Stimulated activated CD4-positive, alpha-beta T cell treated with anti-CD3 and anti-CD28 coated beads, Interleukin-4, amount 100 ng/mL, for 24 hours (primary cell): Measurements from ENCODE around the gene RENBP.
"Not testable (repeated sequence)": the region's sequence is repeated elsewhere in the genome, so short reads cannot be mapped to it uniquely, and the experiment has no call there.

Experiments used
- DNase-seq: peaks from one replicate; pipeline ENCODE4 v3.0.0-alpha.2; 2020

The RENBP gene

DNA sequence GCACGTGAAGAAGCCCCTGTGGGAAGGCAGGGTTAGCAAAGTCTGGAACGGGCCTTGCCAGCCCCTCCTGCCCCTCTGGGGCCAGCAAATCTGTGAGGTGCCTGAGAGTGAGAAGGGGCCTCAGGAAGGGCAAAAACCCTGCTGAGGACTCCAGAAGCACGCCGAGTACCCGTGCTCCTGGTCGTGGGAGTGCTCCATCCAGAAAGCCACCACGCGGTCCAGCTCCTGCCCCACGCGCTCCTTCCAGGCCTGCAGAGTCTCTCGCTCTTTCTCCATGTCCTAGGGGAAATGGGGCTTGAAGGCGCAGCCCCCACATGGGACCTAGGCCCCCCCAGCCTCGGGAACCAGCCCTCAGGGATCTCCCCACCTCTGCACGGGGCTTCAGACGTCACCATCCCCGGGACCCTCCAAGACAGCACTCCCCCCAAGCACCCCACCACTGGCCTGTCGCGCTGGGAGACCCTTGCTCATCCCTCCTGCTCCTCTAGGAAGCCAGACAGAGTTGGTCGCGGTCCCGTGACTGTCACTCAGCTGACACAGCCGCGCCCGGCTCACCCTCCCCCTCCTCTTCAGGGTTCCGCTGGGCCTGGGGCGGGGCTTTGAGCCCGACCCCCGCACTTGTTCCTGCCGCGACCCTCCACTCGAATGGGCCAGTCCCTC, at the start of gene RENBP:
Gene RENBP (minus strand): TSS at position 504 of the 660 bp plus-strand sequence. CDS start 33 bp downstream, at position 471.
- DNase-seq = peak; percentile 49

DNA sequence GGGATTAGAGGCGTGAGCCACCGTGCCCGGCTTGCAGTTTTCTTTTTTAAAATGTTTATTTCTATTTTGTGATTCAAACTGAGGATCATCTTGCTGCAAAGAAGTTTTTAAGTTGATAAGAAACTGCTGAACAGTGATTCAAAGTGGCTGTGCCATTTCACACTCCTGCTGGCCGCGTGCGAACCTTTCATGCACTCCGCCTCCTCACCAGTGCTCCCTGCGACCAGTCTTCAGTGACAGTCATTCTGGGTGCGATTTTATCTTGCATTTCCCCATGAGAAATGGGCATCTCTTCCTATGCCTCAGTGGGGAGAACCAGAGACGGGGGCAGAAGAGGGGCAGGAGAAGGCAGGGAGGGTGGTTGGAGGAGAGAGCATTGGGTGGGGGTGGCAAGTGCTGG, 49.5 kb upstream of the RENBP start:
- DNase-seq = no peak

DNA sequence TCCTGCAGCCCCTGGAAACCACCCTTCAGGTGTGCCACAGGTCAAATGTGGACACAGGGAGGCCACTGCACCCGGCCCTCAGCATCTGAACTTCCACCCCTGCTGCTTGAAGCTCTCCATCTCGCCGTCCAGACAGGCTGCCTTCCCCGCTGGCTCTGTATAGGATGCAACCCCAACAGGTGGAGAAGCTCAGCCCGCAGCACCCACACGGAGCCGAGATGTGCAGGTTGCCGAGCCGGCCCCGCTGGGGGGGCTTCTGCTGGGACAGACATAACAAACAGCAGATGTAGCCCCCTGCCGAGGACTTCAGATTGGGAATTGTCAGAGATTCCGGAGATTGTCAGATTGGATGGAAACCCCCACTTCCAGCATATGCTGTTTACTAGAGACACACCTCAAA, 48.6 kb upstream of the RENBP start:
- DNase-seq = no peak

DNA sequence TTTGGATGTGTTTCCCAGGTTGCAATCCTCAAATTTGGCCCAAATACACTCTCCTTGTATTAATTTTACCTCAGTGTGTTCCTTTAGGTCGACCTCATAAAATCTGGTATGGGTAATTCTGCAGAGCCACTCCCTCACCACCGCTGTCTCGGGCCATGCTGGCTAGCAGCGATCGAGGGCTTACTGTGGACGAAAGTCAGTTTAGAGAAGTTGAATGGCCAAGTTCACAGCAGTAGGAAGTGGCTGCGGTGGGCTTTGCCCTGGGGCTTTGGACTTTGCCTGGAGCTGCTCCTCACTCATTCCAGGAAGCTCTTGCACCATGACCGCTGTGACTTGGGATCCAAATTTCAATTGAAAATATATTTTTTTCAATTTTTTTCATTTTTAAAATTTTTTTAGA, 47.7 kb upstream of the RENBP start:
- no peak for DNase-seq

DNA sequence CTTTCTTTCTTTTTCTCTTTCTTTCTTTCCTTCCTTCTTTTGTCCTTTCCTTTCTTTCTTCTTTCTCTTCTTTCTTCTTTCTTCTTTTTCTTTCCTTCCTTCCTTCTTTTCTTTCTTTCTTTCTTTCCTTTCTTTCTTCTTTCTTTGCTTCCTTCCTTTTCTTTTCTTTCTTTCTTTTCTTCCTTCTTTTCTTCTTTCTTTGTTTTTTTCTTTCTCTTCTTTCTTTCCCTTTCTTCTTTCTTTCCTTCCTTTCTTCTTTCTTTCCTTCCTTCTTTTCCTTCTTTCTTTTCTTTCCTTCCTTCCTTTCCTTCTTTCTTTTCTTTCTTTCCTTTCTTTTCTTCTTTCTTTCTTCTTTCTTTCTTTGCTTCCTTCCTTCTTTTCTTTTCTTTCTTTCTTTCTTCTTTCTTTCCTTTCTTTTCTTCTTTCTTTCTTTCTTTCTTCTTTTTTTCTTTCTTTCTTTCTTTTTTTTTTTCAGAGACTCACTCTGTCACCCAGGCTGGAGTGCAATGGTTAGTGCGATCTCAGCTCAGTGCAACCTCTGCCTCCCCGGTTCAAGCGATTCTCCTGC, 46.7 kb upstream of the RENBP start:
- no peak for DNase-seq

DNA sequence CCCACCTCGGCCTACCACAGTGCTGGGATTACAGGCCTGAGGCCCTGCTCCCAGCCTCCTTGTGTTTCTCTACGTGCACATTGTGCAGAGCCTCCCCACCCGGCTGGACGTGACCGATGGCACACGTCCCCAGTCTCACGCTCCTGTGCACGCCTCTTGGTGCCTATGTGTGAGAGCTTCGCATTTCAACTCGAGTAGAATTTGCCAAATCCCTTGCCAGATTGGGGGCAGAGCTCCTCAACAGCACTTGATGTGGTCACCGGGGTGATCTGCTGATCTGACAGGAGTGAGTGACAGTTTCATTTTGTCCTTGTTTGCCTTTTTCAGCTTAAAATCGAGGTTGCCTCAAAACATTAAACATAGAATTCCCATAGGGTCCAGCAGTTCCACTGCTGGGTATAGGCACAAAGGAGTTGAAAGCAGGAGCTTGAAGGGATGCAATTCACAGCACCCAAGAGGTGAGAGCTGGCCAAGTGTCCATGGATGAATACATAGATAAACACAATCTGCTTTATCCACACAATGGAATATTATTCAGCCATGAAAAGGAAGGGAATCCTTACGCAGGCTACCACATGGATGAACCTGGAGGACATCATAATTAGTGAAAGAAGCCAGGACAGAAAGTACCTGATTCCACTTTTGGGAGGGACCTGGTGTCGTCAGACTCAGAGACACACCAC, 45.7 kb upstream of the RENBP start:
- DNase-seq = no peak

DNA sequence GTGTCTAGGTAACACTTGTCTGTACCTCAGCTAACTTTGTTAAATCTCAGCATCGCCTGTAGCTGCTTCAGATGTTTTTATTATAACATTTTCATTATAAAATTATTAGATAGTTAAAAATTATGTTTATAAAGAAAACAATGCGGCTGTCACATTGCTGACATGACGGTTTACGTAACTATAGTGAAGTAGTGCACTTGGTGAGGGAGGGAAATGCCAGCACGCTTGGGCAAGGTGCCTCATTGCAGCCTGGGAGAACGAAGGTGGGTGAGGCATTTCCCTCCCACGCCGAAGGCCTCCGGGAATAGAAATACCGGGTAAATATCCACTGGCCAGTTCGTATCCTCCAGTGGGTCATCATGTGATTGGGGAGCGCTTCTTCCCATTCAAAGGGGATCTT, 44.0 kb upstream of the RENBP start:
- DNase-seq = no peak

DNA sequence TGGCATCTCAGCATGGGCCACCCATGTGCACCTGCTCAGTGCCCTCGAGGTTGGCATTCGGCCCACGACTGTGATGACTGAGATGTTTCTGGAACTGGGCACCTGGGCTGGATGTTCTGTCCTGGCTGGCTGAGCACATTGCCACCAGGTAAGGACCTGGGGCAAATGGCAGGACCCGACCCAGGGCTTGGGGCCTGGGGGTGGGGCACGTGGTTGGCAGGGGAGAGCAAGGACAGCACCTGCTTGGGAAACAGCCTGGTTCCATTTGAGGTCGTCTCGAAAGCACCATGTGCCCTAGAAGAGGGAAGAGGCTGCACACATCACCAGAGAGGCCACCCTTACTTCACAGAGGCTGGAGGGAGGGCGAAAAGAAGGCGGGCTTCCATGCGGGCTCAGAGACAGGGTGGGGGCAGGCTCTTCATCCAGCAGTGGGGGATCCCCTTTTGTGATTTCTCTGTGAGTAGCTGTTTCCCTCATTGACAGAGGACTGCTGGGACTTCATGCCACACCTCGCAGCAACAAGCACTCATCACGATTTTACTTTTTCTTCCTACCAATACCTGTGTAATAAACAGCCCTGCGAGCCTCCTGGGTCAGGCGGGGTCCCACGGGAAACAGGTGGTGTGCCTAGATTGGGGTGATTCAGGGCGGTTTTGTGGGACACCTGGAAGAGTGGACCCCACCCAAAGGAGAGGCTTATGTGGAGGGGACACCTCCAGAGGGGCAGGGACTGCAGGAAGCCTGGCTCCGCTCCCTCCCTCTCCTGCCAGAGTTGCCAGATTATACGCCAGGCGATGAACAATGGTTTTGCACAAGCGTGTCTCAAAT, 40.1 kb upstream of the RENBP start:
- DNase-seq = peak; percentile 59

DNA sequence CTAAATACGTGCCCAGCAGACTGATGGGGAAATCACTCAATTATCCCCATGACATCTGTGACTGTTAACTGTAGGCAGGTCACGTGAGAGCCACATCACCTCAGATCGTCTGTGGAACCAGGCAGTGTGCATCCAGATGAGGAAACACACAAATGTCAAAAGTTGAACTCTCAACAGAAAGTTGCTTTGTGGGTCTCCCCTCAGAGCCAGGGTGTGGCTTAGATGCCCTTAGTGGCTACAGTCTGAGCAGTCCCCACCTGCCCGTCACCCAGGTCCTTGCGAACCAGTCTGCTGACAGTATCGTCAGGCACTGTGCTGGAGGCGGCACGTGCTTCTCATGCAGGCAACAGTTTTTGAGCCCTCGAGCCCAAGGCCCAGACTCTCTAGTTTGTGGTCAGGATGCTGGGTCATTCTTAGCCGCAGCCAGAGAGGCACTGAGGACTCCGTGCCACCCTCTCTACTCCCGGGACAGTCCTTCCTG, 38.9 kb upstream of the RENBP start:
- DNase-seq = no peak

DNA sequence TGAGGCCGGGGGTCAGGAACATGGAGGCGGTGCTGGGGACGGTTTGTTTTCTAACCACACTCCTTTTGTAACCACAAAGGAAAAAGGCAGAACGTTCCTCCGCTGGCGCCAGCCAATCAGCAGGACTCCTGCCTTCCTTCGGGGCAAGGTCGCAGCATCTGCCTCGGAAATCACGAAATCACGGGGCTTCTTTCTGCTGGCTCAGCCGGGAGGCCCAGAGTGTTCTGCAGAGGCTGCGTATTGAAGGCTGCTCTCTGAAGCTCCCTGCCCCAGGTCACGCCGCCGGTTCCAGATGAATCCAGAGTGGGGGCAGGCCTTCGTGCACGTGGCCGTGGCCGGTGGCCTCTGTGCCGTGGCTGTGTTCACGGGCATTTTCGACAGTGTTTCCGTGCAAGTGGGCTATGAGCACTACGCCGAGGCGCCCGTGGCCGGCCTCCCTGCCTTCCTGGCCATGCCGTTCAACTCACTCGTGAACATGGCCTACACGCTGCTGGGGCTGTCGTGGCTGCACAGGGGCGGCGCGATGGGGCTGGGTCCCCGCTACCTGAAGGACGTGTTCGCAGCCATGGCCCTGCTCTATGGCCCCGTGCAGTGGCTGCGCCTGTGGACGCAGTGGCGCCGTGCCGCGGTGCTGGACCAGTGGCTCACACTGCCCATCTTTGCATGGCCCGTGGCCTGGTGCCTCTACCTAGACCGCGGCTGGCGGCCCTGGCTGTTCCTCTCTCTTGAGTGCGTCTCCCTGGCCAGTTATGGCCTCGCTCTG, 37.5 kb upstream of the RENBP start:
- peak; percentile 60 for DNase-seq

DNA sequence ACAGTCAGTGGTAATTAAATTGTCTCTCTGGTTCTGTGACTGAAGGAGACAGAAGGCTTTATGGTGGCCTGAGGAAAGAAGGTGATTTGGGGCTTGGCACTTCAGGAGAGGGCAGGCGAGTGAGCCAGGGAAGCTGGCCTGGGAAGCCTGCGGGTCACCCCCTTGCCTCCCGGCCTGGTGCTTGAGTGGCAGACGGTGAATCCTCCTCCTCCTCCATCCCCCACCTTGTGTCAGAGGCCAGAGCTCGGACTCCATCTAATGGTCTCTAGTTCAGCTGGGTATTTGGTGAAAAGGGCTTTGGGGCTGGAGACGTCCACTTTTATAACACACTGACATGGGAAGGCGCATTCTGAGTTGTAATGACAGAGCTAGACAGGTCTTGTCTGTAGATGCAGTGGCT, 36.8 kb upstream of the RENBP start:
- no peak for DNase-seq

DNA sequence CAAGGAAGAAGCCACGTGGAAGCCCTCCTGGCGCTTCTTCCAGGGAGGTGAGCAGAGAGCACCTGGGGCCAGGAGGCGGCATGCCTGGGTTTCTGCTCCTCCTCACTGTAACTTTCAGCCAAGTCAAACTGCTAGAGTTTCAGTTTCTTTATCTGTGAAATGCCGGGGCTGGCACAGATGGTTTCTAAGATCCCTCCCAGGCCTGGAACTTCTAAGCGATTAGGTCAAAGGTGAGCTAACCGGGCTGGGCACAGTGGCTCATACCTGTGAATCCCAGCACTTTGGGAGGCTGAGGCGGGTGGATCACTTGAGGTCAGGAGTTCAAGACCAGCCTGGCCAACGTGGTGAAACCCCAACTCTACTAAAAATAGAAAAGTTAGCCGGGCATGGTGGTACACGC, 36.0 kb upstream of the RENBP start:
- DNase-seq = not testable (repeated sequence)

DNA sequence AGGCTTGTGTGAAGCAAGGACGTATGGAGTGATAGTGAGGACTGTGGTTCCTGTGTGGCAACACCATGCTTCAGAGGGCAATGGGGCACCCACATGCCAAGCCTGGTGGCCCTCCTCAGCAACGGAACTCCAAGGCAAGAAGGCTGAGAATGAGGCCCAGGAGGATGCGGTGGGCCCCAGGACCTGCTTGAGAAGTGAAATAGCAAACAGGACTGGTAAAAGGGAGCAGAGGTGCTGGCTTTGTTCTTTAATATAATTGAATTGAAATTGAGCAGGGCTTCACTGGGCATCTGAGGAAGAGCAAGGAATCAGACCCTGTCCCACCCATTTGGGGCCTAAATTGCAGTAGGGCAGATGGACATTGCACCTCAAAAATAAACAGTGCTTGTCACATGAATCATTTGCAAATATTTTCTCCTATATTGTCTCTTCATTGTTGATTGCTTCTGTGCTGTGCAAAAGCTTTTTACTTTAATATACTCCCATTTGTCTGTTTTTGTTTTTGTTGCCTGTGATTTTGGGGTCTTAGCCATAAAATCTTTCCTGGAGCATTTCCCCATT, 30.4 kb upstream of the RENBP start:
- no peak for DNase-seq

DNA sequence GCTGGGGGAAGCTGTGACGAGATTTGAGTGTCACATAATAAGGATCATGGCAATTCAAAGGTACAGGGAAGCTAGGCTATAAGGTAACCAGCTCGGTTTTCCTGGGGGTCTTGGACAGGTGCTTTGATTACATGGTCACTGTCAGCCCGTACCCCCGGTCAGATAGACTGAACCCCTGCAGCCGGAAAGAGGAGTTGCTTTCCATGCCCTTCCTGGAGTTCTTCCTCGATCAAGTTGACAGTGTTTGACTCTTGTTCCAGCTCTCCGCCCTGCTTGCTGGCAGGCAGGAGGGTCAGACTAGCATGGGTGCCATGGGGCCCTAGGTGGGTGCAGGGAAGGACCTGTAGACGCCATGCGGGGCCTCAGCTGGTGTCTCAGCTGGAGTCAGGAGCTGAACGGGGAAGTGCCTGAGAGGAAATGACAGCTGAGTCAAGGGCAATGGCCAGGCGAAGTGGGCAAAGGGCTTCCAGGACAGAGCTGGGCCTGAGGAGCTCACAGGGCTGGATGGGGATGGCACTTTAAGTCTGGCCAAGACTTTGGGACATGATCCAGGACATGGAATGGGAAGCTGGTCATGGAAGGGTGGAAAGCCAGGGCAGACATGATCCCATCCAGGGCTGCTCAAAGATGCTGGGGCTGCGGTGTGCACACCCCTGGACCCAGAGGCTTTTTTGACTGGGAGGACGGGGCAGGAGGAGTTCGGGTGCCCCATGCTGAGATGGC, 29.7 kb upstream of the RENBP start:
- DNase-seq = no peak

DNA sequence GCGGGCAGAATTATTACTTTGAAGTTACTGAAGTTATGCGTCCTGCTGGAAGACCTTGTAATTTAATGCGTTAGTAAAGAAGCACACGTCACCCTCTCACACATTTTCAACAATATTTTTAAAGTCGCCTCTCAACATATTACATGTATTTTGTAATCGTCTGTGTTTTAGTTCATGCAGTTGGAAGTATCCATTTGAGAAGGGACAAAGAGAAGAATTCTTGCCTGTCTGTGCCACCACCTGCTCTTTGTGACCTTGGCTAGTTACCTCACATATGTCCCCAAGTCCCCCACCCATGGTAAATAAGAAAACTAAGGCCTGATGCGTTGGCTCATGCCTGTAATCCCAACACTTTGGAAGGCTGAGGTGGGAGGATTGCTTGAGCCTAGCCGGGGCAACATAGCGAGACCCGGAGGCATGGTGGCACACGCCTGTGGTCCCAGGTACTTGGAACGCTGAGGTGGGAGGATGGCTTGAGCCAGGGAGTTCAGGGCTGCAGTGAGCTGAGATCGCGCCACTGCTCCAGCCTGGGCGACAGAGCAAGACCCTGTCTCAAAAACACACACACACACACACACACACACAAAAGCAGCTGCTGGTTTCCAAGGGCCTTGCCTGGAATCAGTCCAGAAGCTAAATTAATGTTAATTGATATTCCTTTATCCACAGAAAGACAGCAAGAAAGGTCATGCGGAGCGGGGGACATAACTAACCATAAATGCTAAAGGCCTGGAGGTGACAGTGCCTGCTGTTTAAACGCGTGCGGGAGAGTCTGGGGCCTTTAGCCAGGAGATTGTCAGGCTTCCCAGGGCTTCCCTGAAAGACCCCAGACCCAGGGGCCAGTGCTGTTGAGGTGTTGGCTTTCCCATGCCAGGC, 28.9 kb upstream of the RENBP start:
- no peak for DNase-seq

DNA sequence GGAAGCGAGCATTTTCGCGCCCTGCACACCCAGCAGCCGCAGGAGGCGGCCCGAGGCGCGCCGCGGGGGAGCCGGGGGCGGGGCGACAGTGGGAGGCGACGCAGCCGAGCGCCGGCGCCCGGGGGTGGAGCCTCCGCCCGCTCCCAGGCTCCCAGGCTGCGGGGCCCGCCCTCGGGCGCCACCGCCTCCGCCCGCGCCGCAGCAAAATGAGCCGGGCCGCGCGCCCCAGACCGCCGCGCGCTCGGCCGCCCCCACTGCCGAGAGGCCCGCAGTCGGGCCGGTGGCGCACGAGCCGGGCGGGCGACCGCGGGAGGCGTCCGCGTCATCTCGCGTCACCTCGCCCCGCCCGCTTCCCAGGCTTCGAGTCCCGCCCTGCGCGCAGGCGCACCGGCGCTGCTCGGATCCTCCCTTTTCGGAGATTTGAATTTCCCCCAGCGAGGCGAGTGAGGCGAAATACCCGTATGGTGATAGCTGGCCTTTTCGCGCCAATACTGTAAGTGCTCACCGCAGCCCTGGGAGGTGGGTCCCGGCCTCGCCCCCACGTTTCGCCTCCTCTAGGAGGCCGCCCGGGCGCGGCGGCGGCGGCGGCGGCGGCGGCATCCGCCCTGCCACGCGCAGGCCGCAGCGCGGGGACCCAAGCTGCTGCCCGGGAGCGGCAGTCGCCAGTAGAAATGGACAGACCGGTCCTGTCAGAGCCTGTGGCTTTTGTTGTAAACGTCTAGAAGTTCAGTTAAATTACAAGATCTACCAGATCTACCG, 28.1 kb upstream of the RENBP start, which contains the start of gene TMEM187:
Gene TMEM187 (plus strand): TSS at position 387 of the 759 bp plus-strand sequence. CDS start 9,309 bp downstream, outside the sequence.
- peak; percentile 88 for DNase-seq

DNA sequence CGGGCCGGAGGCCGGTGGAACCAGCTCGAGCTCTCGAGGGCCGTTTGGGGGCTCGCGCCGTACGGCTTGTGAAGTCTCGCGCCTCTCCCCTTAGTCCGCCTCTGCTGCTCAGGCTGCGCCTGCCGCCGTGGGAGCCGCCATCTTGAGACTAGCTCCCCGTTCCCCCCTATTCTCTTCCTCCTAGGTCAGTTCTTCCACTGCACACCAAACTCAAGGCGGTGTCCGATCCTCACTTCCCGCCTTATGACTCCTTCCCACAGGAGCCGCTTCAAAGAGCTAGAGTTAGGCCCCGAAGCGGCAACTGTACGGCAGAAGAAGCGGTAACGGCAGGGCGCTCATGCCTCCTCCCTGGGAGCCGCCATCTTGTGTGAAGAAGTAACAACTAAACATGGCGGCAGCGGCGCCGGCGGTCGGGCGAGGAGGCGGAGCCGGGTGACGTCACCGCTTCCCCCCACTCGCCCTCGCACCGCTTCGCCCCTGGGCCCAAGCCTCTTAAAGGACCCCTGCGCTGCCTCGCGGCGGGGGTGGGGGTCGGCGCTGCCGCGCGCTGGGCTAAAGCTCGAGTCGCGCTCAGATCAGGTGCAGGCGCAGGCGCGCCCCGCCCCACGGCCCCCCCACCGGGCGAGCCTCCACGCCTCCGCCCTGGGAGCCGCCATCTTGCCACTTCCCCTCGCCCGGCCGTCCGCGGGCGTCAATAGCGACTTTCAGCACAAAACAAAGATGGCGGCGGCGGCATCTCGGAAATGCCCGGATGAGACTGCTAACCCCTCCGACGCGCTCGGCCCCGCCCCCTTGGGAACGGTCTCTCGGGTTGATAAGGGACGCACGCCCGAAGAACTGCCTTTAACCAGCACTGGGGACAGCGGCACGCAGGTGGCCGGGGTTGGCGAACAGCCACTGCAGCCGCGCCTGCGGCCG, 27.3 kb upstream of the RENBP start, which contains the start of gene HCFC1:
Gene HCFC1 (minus strand): TSS at position 369 of the 918 bp plus-strand sequence. CDS start 978 bp downstream, outside the sequence.
- peak; percentile 90 for DNase-seq

DNA sequence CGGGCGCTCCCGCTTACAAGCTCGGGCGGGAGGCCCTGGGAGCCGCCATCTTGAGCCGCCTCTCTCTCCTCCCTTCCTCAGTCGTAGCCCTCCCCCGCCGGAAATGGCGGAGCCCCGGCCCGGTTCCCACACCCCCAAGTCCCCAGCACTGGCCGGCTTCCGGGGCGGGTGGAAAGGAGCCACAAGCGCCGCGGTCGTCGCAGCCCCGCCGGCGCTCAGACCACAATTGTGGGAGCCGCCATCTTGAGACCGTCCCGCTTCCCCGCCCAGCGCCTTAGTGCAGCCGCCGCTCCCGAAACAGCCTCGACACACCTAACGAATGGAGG, 26.6 kb upstream of the RENBP start:
- peak; percentile 86 for DNase-seq
